Measurements from ENCODE around the gene SEMA5A. TPM values are rescaled to one million over a fixed set of nuclear protein-coding genes. Genes with fewer than 3 reads are reported as not detected.

SEMA5A gene
- total and polyA plus RNA-seq, 2 donors = 4.2 to 78.6 TPM

GRCh38 chr5:9209846-9210492, 335.9 kb downstream of the SEMA5A start:
- no peak for DNase-seq (ENCODE audit: extremely low spot score)
- Histone ChIP-seq H3K4me3 (ENCODE audit: low read depth, low read length) (no peak overlapping the region), H3K27ac (ENCODE audit: low read depth) (no peak overlapping the region), H3K36me3 (ENCODE audit: insufficient read depth) (no peaks in the 10 kb centered on the region), H3K4me1 (ENCODE audit: insufficient read depth) (no peaks in the 10 kb centered on the region)
- 86% methylated on average over 3 of the region's 3 CpGs for WGBS

GRCh38 chr5:9207817-9208418, 338.0 kb downstream of the SEMA5A start:
- Histone ChIP-seq H3K4me1 (ENCODE audit: insufficient read depth) (no peaks in the 10 kb centered on the region), H3K4me3 (ENCODE audit: low read depth, low read length) (no peak overlapping the region), H3K27ac (ENCODE audit: low read depth) (no peak overlapping the region), H3K36me3 (ENCODE audit: insufficient read depth) (no peaks in the 10 kb centered on the region)
- WGBS = 55% methylated on average over 5 of the region's 5 CpGs
- DNase-seq (ENCODE audit: extremely low spot score) = no peak

GRCh38 chr5:9202636-9203035, 343.2 kb downstream of the SEMA5A start:
- Histone ChIP-seq H3K4me1 (ENCODE audit: insufficient read depth) (no peaks in the 10 kb centered on the region), H3K27ac (ENCODE audit: low read depth) (no peak overlapping the region), H3K36me3 (ENCODE audit: insufficient read depth) (no peaks in the 10 kb centered on the region), H3K4me3 (ENCODE audit: low read depth, low read length) (no peak overlapping the region)
- 88% methylated on average over 2 of the region's 2 CpGs for WGBS
- no peak for DNase-seq (ENCODE audit: extremely low spot score)

GRCh38 chr5:9201761-9202160, 344.1 kb downstream of the SEMA5A start:
- no peaks in the 10 kb centered on the region for H3K36me3 ChIP-seq (ENCODE audit: insufficient read depth)
- H3K27ac ChIP-seq (ENCODE audit: low read depth) = no peak overlapping the region
- no peak for DNase-seq (ENCODE audit: extremely low spot score)
- H3K4me3 ChIP-seq (ENCODE audit: low read depth, low read length) = no peak overlapping the region
- 89% methylated on average over 6 of the region's 6 CpGs for WGBS
- H3K4me1 ChIP-seq (ENCODE audit: insufficient read depth) = no peaks in the 10 kb centered on the region

GRCh38 chr5:9201011-9201410, 344.9 kb downstream of the SEMA5A start:
- no peak for DNase-seq (ENCODE audit: extremely low spot score)
- no peaks in the 10 kb centered on the region for H3K4me1 ChIP-seq (ENCODE audit: insufficient read depth)
- WGBS = 84% methylated on average over 2 of the region's 2 CpGs
- no peak overlapping the region for H3K27ac ChIP-seq (ENCODE audit: low read depth)
- no peaks in the 10 kb centered on the region for H3K36me3 ChIP-seq (ENCODE audit: insufficient read depth)
- H3K4me3 ChIP-seq (ENCODE audit: low read depth, low read length) = no peak overlapping the region

- H3K4me1 ChIP-seq (ENCODE audit: insufficient read depth) = no peaks in the 10 kb centered on the region
- H3K27ac ChIP-seq (ENCODE audit: low read depth) = no peak overlapping the region
- no peaks in the 10 kb centered on the region for H3K36me3 ChIP-seq (ENCODE audit: insufficient read depth)
- no peak for DNase-seq (ENCODE audit: extremely low spot score)
- WGBS = 91% methylated on average over 3 of the region's 3 CpGs
- H3K4me3 ChIP-seq (ENCODE audit: low read depth, low read length) = no peak overlapping the region
These were observed 347.5 kb downstream of the SEMA5A start for GRCh38 chr5:9198394-9198793.

GRCh38 chr5:9197881-9198260, 348.0 kb downstream of the SEMA5A start:
- Histone ChIP-seq H3K4me3 (ENCODE audit: low read depth, low read length) (no peak overlapping the region), H3K4me1 (ENCODE audit: insufficient read depth) (no peaks in the 10 kb centered on the region), H3K36me3 (ENCODE audit: insufficient read depth) (no peaks in the 10 kb centered on the region), H3K27ac (ENCODE audit: low read depth) (no peak overlapping the region)
- DNase-seq (ENCODE audit: extremely low spot score) = no peak
- 51% methylated on average over 1 of the region's 1 CpG for WGBS

- Histone ChIP-seq H3K4me3 (ENCODE audit: low read depth, low read length) (no peak overlapping the region), H3K36me3 (ENCODE audit: insufficient read depth) (peaks cover 2% of the 10 kb centered on the region), H3K27ac (ENCODE audit: low read depth) (no peak overlapping the region), H3K4me1 (ENCODE audit: insufficient read depth) (no peaks in the 10 kb centered on the region)
- 96% methylated on average over 13 of the region's 13 CpGs for WGBS
- DNase-seq (ENCODE audit: extremely low spot score) = no peak
These were observed 349.3 kb downstream of the SEMA5A start for GRCh38 chr5:9196403-9197227.

- Histone ChIP-seq H3K36me3 (ENCODE audit: insufficient read depth) (peaks cover 2% of the 10 kb centered on the region), H3K27ac (ENCODE audit: low read depth) (no peak overlapping the region), H3K4me3 (ENCODE audit: low read depth, low read length) (no peak overlapping the region), H3K4me1 (ENCODE audit: insufficient read depth) (no peaks in the 10 kb centered on the region)
- 19% methylated on average over 3 of the region's 3 CpGs for WGBS
- DNase-seq (ENCODE audit: extremely low spot score) = no peak
These were observed 351.4 kb downstream of the SEMA5A start for GRCh38 chr5:9194509-9194908.

GRCh38 chr5:9192266-9192665, 353.6 kb downstream of the SEMA5A start:
- no peak overlapping the region for H3K4me3 ChIP-seq (ENCODE audit: low read depth, low read length)
- H3K4me1 ChIP-seq (ENCODE audit: insufficient read depth) = no peaks in the 10 kb centered on the region
- no peak overlapping the region for H3K27ac ChIP-seq (ENCODE audit: low read depth)
- peaks cover 2% of the 10 kb centered on the region for H3K36me3 ChIP-seq (ENCODE audit: insufficient read depth)
- 87% methylated on average over 2 of the region's 2 CpGs for WGBS
- DNase-seq (ENCODE audit: extremely low spot score) = no peak

GRCh38 chr5:9189681-9190080, 356.2 kb downstream of the SEMA5A start:
- Histone ChIP-seq H3K36me3 (ENCODE audit: insufficient read depth) (peaks cover 2% of the 10 kb centered on the region), H3K4me1 (ENCODE audit: insufficient read depth) (no peaks in the 10 kb centered on the region), H3K27ac (ENCODE audit: low read depth) (no peak overlapping the region), H3K4me3 (ENCODE audit: low read depth, low read length) (no peak overlapping the region)
- no peak for DNase-seq (ENCODE audit: extremely low spot score)
- WGBS = 95% methylated on average over 1 of the region's 1 CpG

- DNase-seq (ENCODE audit: extremely low spot score) = no peak
- WGBS = 80% methylated on average over 4 of the region's 4 CpGs
- no peak overlapping the region for H3K27ac ChIP-seq (ENCODE audit: low read depth)
These were observed 356.9 kb downstream of the SEMA5A start for GRCh38 chr5:9188956-9189355.

GRCh38 chr5:9188131-9188530, 357.7 kb downstream of the SEMA5A start:
- no peaks in the 10 kb centered on the region for H3K4me1 ChIP-seq (ENCODE audit: insufficient read depth)
- H3K36me3 ChIP-seq (ENCODE audit: insufficient read depth) = peaks cover 2% of the 10 kb centered on the region
- 87% methylated on average over 5 of the region's 5 CpGs for WGBS
- H3K4me3 ChIP-seq (ENCODE audit: low read depth, low read length) = no peak overlapping the region
- DNase-seq (ENCODE audit: extremely low spot score) = no peak
- no peak overlapping the region for H3K27ac ChIP-seq (ENCODE audit: low read depth)

More at GRCh38 chr5:9188956-9189355, 356.9 kb downstream of the SEMA5A start:
- H3K36me3 ChIP-seq (ENCODE audit: insufficient read depth) = peaks cover 2% of the 10 kb centered on the region
- H3K4me3 ChIP-seq (ENCODE audit: low read depth, low read length) = no peak overlapping the region
- H3K4me1 ChIP-seq (ENCODE audit: insufficient read depth) = no peaks in the 10 kb centered on the region

- H3K27ac ChIP-seq (ENCODE audit: low read depth) = no peak overlapping the region
- no peak for DNase-seq (ENCODE audit: extremely low spot score)
- peaks cover 2% of the 10 kb centered on the region for H3K36me3 ChIP-seq (ENCODE audit: insufficient read depth)
- H3K4me1 ChIP-seq (ENCODE audit: insufficient read depth) = no peaks in the 10 kb centered on the region
- WGBS = 96% methylated on average over 5 of the region's 5 CpGs
- no peak overlapping the region for H3K4me3 ChIP-seq (ENCODE audit: low read depth, low read length)
These were observed 358.3 kb downstream of the SEMA5A start for GRCh38 chr5:9187614-9188013.
